HG03460 (cell line): Measurements from ENCODE around the gene ATP6V0D1.

Experiments used
- ATAC-seq: cut with Tn5 transposase; IDR thresholded peaks from one replicate; pipeline ENCODE4 v1.9.1; 2021; ENCODE audit not compliant: unreplicated experiment

ATP6V0D1 gene

GRCh38 chr16:67445913-67446907 is 34.7 kb downstream of the ATP6V0D1 start:
- ATAC-seq = no peak

- ATAC-seq = no peak
Measured at GRCh38 chr16:67445441-67445912, 35.5 kb downstream of the ATP6V0D1 start.

GRCh38 chr16:67445126-67445426 is 35.9 kb downstream of the ATP6V0D1 start:
- ATAC-seq = no peak

GRCh38 chr16:67444259-67445125 is 36.5 kb downstream of the ATP6V0D1 start:
- no peak for ATAC-seq

GRCh38 chr16:67443265-67443664 is 37.7 kb downstream of the ATP6V0D1 start:
- ATAC-seq = no peak

GRCh38 chr16:67442581-67443255 is 38.2 kb downstream of the ATP6V0D1 start:
- ATAC-seq = no peak

- ATAC-seq = no peak
Measured at GRCh38 chr16:67441907-67442306, 39.0 kb downstream of the ATP6V0D1 start.

GRCh38 chr16:67441271-67441753 is 39.6 kb downstream of the ATP6V0D1 start:
- ATAC-seq = no peak

- no peak for ATAC-seq
Measured at GRCh38 chr16:67438824-67439393, 42.0 kb downstream of the ATP6V0D1 start.

- ATAC-seq = no peak
Measured at GRCh38 chr16:67438098-67438791, 42.7 kb downstream of the ATP6V0D1 start.

GRCh38 chr16:67437513-67437912 is 43.4 kb downstream of the ATP6V0D1 start:
- ATAC-seq = no peak

- ATAC-seq = no peak
Measured at GRCh38 chr16:67436640-67437193, 44.2 kb downstream of the ATP6V0D1 start.

GRCh38 chr16:67435758-67436164 is 45.2 kb downstream of the ATP6V0D1 start:
- no peak for ATAC-seq

GRCh38 chr16:67433131-67433719 is 47.7 kb downstream of the ATP6V0D1 start:
- no peak for ATAC-seq

- ATAC-seq = no peak
Measured at GRCh38 chr16:67432506-67432890, 48.5 kb downstream of the ATP6V0D1 start.

- ATAC-seq = no peak
Measured at GRCh38 chr16:67431775-67432505, 49.0 kb downstream of the ATP6V0D1 start.

- ATAC-seq = no peak
Measured at GRCh38 chr16:67430977-67431774, 49.8 kb downstream of the ATP6V0D1 start, which contains the start of gene HSD11B2. Gene HSD11B2, plus strand, starts transcription at chr16:67431121. Its CDS starts 128 bp downstream, at chr16:67431249.

GRCh38 chr16:67430504-67430976 is 50.4 kb downstream of the ATP6V0D1 start:
- no peak for ATAC-seq
